Measurements from ENCODE around the gene GLTP. TPM values are rescaled to one million over a fixed set of nuclear protein-coding genes. Genes with fewer than 3 reads are reported as not detected.
"Not testable (repeated sequence)": the region's sequence is repeated elsewhere in the genome, so short reads cannot be mapped to it uniquely, and the experiment has no call there.

GLTP gene
- total RNA-seq, 2 donors from 2014 or later, result 42.4 to 48.9 TPM

GRCh38 chr12:109894939-109895338 is 14.6 kb upstream of the GLTP start:
- peaks cover 0 to 6% of the 10 kb centered on the region in 2 donors for H3K4me1 ChIP-seq (ENCODE audit: control insufficient read depth in 1 of 2, low read depth in 2 of 2)
- H3K9me3 ChIP-seq, result no peaks in the 10 kb centered on the region
- no peak for DNase-seq (ENCODE audit: low spot score)
- no peak overlapping the region for H3K4me3 ChIP-seq
- no peak overlapping the region for H3K27ac ChIP-seq
- no peak for TF ChIP-seq CTCF (IDR thresholded peaks at IDR 0.05)
- no peaks in the 10 kb centered on the region for H3K36me3 ChIP-seq
- ATAC-seq (ENCODE audit: insufficient number of reproducible peaks, low FRiP score, low read depth), result no peak
- no peaks in the 10 kb centered on the region for H3K27me3 ChIP-seq (replicated peaks; ENCODE audit: insufficient read depth)

- DNase-seq (ENCODE audit: low spot score) (no peak), ATAC-seq (ENCODE audit: insufficient number of reproducible peaks, low FRiP score, low read depth) (no peak)
- Histone ChIP-seq H3K27me3 (replicated peaks; ENCODE audit: insufficient read depth) (no peaks in the 10 kb centered on the region), H3K4me1 (ENCODE audit: control insufficient read depth in 1 of 2, low read depth in 2 of 2) (no peaks in the 10 kb centered on the region), H3K36me3 (no peaks in the 10 kb centered on the region), H3K27ac (no peak overlapping the region), H3K9me3 (no peaks in the 10 kb centered on the region), H3K4me3 (no peak overlapping the region)
- no peak for TF ChIP-seq CTCF (IDR thresholded peaks at IDR 0.05)
Measured at GRCh38 chr12:109893261-109893995, 13.1 kb upstream of the GLTP start.

GRCh38 chr12:109892748-109893147 is 12.4 kb upstream of the GLTP start:
- H3K4me1 ChIP-seq (ENCODE audit: control insufficient read depth in 1 of 2, low read depth in 2 of 2), result peaks cover 0 to 4% of the 10 kb centered on the region in 2 donors
- no peak overlapping the region for H3K4me3 ChIP-seq
- H3K9me3 ChIP-seq, result no peaks in the 10 kb centered on the region
- no peak for TF ChIP-seq CTCF (IDR thresholded peaks at IDR 0.05)
- no peaks in the 10 kb centered on the region for H3K27me3 ChIP-seq (replicated peaks; ENCODE audit: insufficient read depth)
- H3K27ac ChIP-seq, result no peak overlapping the region
- H3K36me3 ChIP-seq, result no peaks in the 10 kb centered on the region
- no peak for ATAC-seq (ENCODE audit: insufficient number of reproducible peaks, low FRiP score, low read depth)
- no peak for DNase-seq (ENCODE audit: low spot score)

GRCh38 chr12:109892165-109892715 is 11.9 kb upstream of the GLTP start:
- no peak for TF ChIP-seq CTCF (IDR thresholded peaks at IDR 0.05)
- no peaks in the 10 kb centered on the region for H3K36me3 ChIP-seq
- H3K9me3 ChIP-seq, result no peaks in the 10 kb centered on the region
- DNase-seq (ENCODE audit: low spot score) (no peak), ATAC-seq (ENCODE audit: insufficient number of reproducible peaks, low FRiP score, low read depth) (no peak)
- H3K4me3 ChIP-seq, result no peak overlapping the region
- no peaks in the 10 kb centered on the region for H3K27me3 ChIP-seq (replicated peaks; ENCODE audit: insufficient read depth)
- H3K4me1 ChIP-seq (ENCODE audit: control insufficient read depth in 1 of 2, low read depth in 2 of 2), result peaks cover 0 to 5% of the 10 kb centered on the region in 2 donors
- H3K27ac ChIP-seq, result no peak overlapping the region

GRCh38 chr12:109891731-109892130 is 11.4 kb upstream of the GLTP start:
- not testable (repeated sequence) for H3K4me1 ChIP-seq (ENCODE audit: control insufficient read depth in 1 of 2, low read depth in 2 of 2); H3K4me3 ChIP-seq; H3K36me3 ChIP-seq; ATAC-seq (ENCODE audit: insufficient number of reproducible peaks, low FRiP score, low read depth); DNase-seq (ENCODE audit: low spot score); H3K9me3 ChIP-seq; H3K27ac ChIP-seq; H3K27me3 ChIP-seq (replicated peaks; ENCODE audit: insufficient read depth)

All from thoracic aorta (tissue), 2 donors.